Thyroid gland (tissue), 4 donors: Measurements from ENCODE around the gene KRT26.

Experiments used
- CTCF ChIP-seq, 6 experiments: fragments of 200-600 bp in 3 of 6; fragments of 450-650 bp in 3 of 6; sonication (generic) in 3 of 6; IDR thresholded peaks; one replicate each; pipeline ENCODE4 v1.5.1; 2016 to 2019; ENCODE audit warnings: antibody characterized with exemption in 6 of 6, mild to moderate bottlenecking in 2 of 6, inconsistent platforms in 1 of 6, moderate library complexity in 1 of 6
- POLR2A ChIP-seq, 2 donors: fragments of 450-650 bp; IDR thresholded peaks; one replicate each; pipeline ENCODE4 v1.6.1; 2017; ENCODE audit warnings: antibody characterized with exemption in 2 of 2, mild to moderate bottlenecking in 2 of 2, moderate library complexity in 1 of 2

GRCh38 chr17:40750391-40750790 lies 21.6 kb downstream of the KRT26 start:
- no peak for TF ChIP-seq CTCF (IDR thresholded peaks at IDR 0.05)
- TF ChIP-seq POLR2A (IDR thresholded peaks at IDR 0.05): no peak
